ENCODE results near the gene SPDYE3.
"Not testable (repeated sequence)": the region's sequence is repeated elsewhere in the genome, so short reads cannot be mapped to it uniquely, and the experiment has no call there.

GRCh38 chr7:100295269-100295668 lies 12.2 kb upstream of the SPDYE3 start:
- TF ChIP-seq EP300, CTCF, POLR2A, POLR2AphosphoS5 (IDR thresholded peaks at IDR 0.05): not testable (repeated sequence)

Measured in sigmoid colon (tissue), 4 donors.